ENCODE data around the gene NUDT22. TPM values are rescaled to one million over a fixed set of nuclear protein-coding genes. Genes with fewer than 3 reads are reported as not detected.

Gene NUDT22
- total and polyA plus RNA-seq, 2 of the 4 experiments (the other 2 are of a cell fraction), result 21.3 to 44.6 TPM

DNA sequence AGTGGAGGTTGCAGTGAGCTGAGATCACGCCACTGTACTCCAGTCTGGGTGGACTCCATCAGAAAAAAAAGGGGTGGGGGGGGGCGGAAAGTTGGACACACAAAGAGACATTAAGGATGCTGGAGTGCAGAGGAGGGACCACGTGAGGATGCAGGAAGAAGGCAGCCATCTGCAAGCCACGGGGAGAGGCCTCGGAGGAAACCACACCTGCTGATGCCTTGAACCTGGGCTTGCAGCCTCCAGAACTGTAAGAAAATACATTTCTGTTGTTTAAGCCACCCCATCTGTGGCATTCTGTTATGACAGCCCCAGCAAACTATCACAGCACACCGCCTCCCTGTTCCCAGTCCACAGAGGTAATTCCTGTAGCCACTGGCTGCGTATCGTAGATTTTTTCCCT lies 49.3 kb upstream of the NUDT22 start:
- Histone ChIP-seq H2AK9ac (replicated peaks; ENCODE audit: low read depth, low read length, poor library complexity) (no peak overlapping the region), H4K20me1 (ENCODE audit: insufficient read depth, low read length) (no peaks in the 10 kb centered on the region; the same call in 1 of the 2 replicates), H2BK20ac (ENCODE audit: low read depth, low read length) (no peak overlapping the region), H3K27me3 (ENCODE audit: control insufficient read depth, insufficient read depth, low read length) (no peaks in the 10 kb centered on the region), H3K9me3 (ENCODE audit: control insufficient read depth, insufficient read depth, low read length) (peaks cover 5% of the 10 kb centered on the region), H2BK15ac (ENCODE audit: low read depth, low read length) (no peak overlapping the region), H3K4me2 (ENCODE audit: low read depth, low read length) (no peak overlapping the region), H4K91ac (ENCODE audit: insufficient read depth, low read depth, low read length) (no peak overlapping the region), H3K4me1 (ENCODE audit: control insufficient read depth, insufficient read depth, low read length) (peaks cover 6% of the 10 kb centered on the region; the same call in 1 of the 2 replicates), H3K23ac (ENCODE audit: low read depth, low read length) (no peak overlapping the region), H2AK5ac (ENCODE audit: low read depth, low read length) (no peak overlapping the region), H2BK5ac (ENCODE audit: low read depth, low read length, poor library complexity, severe bottlenecking) (no peak overlapping the region), H3K27ac (ENCODE audit: insufficient read depth, low read length) (no peak overlapping the region), H3K18ac (ENCODE audit: low read depth, low read length) (no peak overlapping the region), H2BK120ac (ENCODE audit: low read depth, low read length) (no peak overlapping the region), H3K56ac (ENCODE audit: extremely low read depth, insufficient read depth, low read length) (no peak overlapping the region), H3K9ac (ENCODE audit: low read depth, low read length) (no peak overlapping the region), H3K36me3 (ENCODE audit: control insufficient read depth, insufficient read depth, low read length) (no peaks in the 10 kb centered on the region), H3K79me1 (ENCODE audit: low read depth in 1 of 2, low read length in 2 of 2) (peaks cover 4 to 21% of the 10 kb centered on the region in 2 experiments; a peak in 2 of 4 replicates), H3K4ac (ENCODE audit: low read depth, low read length) (no peak overlapping the region), H4K8ac (ENCODE audit: low read depth in 2 of 2, low read length in 2 of 2) (no peak overlapping the region), H2AFZ (replicated peaks; ENCODE audit: low read length, poor library complexity) (no peak overlapping the region), H3K14ac (replicated peaks; ENCODE audit: low read depth, low read length) (no peak overlapping the region), H3K9me1 (ENCODE audit: insufficient read depth, low read length) (0 out of 2 replicates have a peak, but pooled peaks cover 8% of the 10 kb centered on the region), H4K5ac (ENCODE audit: low read depth, low read length) (no peak overlapping the region), H3K4me3 (ENCODE audit: insufficient read depth, low read depth, low read length) (no peak overlapping the region)
- intact Hi-C loops (cut with micrococcal nuclease) (no loop called here), dilution Hi-C loops (cut with HindIII; ENCODE audit: low sequenced_read_pairs, unreplicated experiment) (no loop called here), in situ Hi-C loops (cut with MboI; ENCODE audit: low sequenced_read_pairs) (no loop called here)
- POLR2A ChIA-PET (ENCODE audit: unreplicated experiment), result no interaction called here
- CTCF ChIA-PET, result no interaction called here
- TF ChIP-seq CEBPB (IDR thresholded peaks at IDR 0.05; ENCODE audit: low read depth, low read length), result no peak
- no peak for TF ChIP-seq CHD1 (IDR thresholded peaks at IDR 0.05; ENCODE audit: low read depth, low read length)
- TF ChIP-seq RAD21 (IDR thresholded peaks at IDR 0.05; ENCODE audit: low read length), result no peak
- TF ChIP-seq SMC3 (IDR thresholded peaks at IDR 0.05; ENCODE audit: low read depth, low read length), result no peak
- TF ChIP-seq, protein P1, sequence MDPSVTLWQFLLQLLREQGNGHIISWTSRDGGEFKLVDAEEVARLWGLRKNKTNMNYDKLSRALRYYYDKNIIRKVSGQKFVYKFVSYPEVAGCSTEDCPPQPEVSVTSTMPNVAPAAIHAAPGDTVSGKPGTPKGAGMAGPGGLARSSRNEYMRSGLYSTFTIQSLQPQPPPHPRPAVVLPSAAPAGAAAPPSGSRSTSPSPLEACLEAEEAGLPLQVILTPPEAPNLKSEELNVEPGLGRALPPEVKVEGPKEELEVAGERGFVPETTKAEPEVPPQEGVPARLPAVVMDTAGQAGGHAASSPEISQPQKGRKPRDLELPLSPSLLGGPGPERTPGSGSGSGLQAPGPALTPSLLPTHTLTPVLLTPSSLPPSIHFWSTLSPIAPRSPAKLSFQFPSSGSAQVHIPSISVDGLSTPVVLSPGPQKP (IDR thresholded peaks at IDR 0.05; ENCODE audit: borderline replicate concordance, low read depth, low read length), result no peak
- no peak for TF ChIP-seq MXI1 (IDR thresholded peaks at IDR 0.05; ENCODE audit: borderline replicate concordance, low read depth, low read length)
- ATAC-seq (ENCODE audit: low read depth) (no peak), DNase-seq (no peak)
- WGBS, 2 experiments (ENCODE audit: extremely low coverage in 2 of 2, insufficient read length in 1 of 2), result 84% methylated on average over 3 of the region's 8 CpGs; no CpG with 5 or more reads in 1 of the 2 experiments
- BruUV-seq (replicated peaks), result no TSS peak

All from IMR-90 (cell line).